Measurements from ENCODE around the gene JPH3.

DNA sequence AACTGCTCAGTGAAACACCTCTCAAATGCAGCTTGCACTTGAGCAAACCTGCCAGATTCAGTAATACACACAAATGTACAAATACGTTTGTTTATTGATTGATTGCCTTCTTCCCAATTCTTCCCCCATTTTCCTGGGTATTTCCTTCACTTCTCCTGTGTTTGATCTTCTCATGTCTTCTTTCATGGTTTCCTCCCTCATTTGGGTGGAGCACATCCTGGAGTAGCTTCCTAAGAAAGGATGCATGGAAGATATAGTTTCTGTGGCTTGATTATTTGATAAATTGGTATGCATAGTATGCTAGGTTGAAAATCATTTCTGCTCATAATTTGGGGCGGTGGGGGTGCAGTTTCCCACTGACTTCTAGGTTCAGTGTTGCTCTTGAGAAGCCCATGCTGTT is 28.8 kb downstream of the JPH3 start:
- TF ChIP-seq POLR2A (IDR thresholded peaks at IDR 0.05) = no peak
- TF ChIP-seq, protein P1, sequence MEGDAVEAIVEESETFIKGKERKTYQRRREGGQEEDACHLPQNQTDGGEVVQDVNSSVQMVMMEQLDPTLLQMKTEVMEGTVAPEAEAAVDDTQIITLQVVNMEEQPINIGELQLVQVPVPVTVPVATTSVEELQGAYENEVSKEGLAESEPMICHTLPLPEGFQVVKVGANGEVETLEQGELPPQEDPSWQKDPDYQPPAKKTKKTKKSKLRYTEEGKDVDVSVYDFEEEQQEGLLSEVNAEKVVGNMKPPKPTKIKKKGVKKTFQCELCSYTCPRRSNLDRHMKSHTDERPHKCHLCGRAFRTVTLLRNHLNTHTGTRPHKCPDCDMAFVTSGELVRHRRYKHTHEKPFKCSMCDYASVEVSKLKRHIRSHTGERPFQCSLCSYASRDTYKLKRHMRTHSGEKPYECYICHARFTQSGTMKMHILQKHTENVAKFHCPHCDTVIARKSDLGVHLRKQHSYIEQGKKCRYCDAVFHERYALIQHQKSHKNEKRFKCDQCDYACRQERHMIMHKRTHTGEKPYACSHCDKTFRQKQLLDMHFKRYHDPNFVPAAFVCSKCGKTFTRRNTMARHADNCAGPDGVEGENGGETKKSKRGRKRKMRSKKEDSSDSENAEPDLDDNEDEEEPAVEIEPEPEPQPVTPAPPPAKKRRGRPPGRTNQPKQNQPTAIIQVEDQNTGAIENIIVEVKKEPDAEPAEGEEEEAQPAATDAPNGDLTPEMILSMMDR (IDR thresholded peaks at IDR 0.05) = no peak
